Ramos (cell line): Measurements from ENCODE around the gene URAD.
"Not testable (repeated sequence)": the region's sequence is repeated elsewhere in the genome, so short reads cannot be mapped to it uniquely, and the experiment has no call there.

Source experiments
- in situ Hi-C: fragments of 300-500 bp; cut with MboI; formaldehyde crosslinking; loops from one replicate; pipeline ENCODE4 v1.14.3; 2022; ENCODE audit warnings: low sequenced_read_pairs; ENCODE audit not compliant: unreplicated experiment

URAD gene

GRCh38 chr13:27971776-27972477 is 16.6 kb downstream of the URAD start:
- in situ Hi-C loops: no loop called here

GRCh38 chr13:27971236-27971645 is 17.3 kb downstream of the URAD start:
- in situ Hi-C loops: no loop called here

- in situ Hi-C loops: no loop called here
Observed at GRCh38 chr13:27970382-27971235, 17.9 kb downstream of the URAD start.

GRCh38 chr13:27969866-27970229 is 18.6 kb downstream of the URAD start:
- in situ Hi-C loops: no loop called here

- in situ Hi-C loops: no loop called here
Observed at GRCh38 chr13:27969082-27969865, 19.2 kb downstream of the URAD start, which contains the start of gene CDX2. CDX2 (minus strand) TSS chr13:27969315; CDS start chr13:27969006, 309 bp downstream.

GRCh38 chr13:27968316-27969081 is 20.0 kb downstream of the URAD start:
- in situ Hi-C loops: no loop called here

- in situ Hi-C loops: no loop called here
Observed at GRCh38 chr13:27967736-27968315, 20.7 kb downstream of the URAD start.

GRCh38 chr13:27967203-27967735 is 21.2 kb downstream of the URAD start:
- in situ Hi-C loops: no loop called here

GRCh38 chr13:27966641-27967202 is 21.8 kb downstream of the URAD start:
- in situ Hi-C loops: no loop called here

GRCh38 chr13:27965740-27966640 is 22.5 kb downstream of the URAD start:
- in situ Hi-C loops: no loop called here

- in situ Hi-C loops: no loop called here
Observed at GRCh38 chr13:27965343-27965739, 23.2 kb downstream of the URAD start.

- in situ Hi-C loops: no loop called here
Observed at GRCh38 chr13:27964741-27965323, 23.7 kb downstream of the URAD start.

- in situ Hi-C loops: not testable (repeated sequence)
Observed at GRCh38 chr13:27964206-27964605, 24.3 kb downstream of the URAD start.

- in situ Hi-C loops: no loop called here
Observed at GRCh38 chr13:27963491-27963890, 25.0 kb downstream of the URAD start.

GRCh38 chr13:27962982-27963381 is 25.5 kb downstream of the URAD start:
- in situ Hi-C loops: no loop called here

- in situ Hi-C loops: no loop called here
Observed at GRCh38 chr13:27962128-27962841, 26.2 kb downstream of the URAD start.
